Mononuclear cell (primary cell): Measurements from ENCODE around the gene EIF3K. TPM values are rescaled to one million over a fixed set of nuclear protein-coding genes. Genes with fewer than 3 reads are reported as not detected.

Source experiments
- H3K27me3 ChIP-seq: 2 replicates; pipeline ENCODE4 v1.6.0; 2011; ENCODE audit warnings: low read length, control low read depth; ENCODE audit not compliant: insufficient read depth
- H3K4me1 ChIP-seq: 2 replicates; pipeline ENCODE4 v1.5.1; 2011; ENCODE audit warnings: mild to moderate bottlenecking, low read length, control low read depth; ENCODE audit not compliant: insufficient read depth
- H3K4me3 ChIP-seq: 2 replicates; pipeline ENCODE4 v1.5.1; 2011; ENCODE audit warnings: mild to moderate bottlenecking, low read length, moderate library complexity
- H3K9me3 ChIP-seq: 2 replicates; pipeline ENCODE4 v1.5.1; 2011; ENCODE audit warnings: low read depth, mild to moderate bottlenecking, control low read depth, low read length
- total RNA-seq: library from RNA; depleted of rRNA; stranded (reverse); fragments of >200 nt; gene quantifications from one replicate; pipeline ENCODE4 v1.2.3, GENCODE V29; 2012

EIF3K gene
- total RNA-seq, 1 donor: 517 TPM

DNA sequence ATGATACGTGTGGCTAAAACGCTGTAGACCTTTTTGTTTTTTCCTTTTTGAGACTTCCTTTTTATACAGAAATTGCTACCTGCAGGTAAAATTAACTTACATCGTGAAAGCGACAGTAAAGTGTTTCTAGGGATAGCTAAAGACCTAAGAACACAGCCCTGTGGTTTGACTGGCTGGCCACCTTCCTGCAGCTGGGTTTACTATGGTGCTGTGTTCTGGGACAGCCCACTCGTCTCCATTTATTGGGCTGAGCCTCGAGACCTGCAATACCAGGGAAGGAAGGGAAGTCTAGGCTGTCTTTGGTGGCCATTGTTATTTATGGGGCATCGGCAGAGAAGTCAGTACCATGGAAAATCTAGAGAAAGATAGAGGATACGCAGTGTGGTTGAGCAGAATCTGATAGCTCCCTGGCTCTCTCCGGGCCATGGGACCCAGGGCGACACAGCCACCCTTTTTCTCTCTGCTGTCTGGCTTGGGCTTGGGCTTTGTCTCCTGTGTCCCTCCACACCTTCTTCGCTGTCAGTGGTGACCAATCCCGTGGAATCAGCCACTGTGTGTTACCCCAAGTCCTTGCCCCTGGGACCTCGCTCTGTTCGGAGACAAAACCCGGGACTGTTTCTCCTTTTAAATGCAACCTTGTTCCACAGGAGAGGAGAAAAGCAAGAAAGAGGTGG is 59.4 kb downstream of the EIF3K start:
- Histone ChIP-seq H3K9me3 (no peaks in the 10 kb centered on the region), H3K4me3 (no peak overlapping the region)

DNA sequence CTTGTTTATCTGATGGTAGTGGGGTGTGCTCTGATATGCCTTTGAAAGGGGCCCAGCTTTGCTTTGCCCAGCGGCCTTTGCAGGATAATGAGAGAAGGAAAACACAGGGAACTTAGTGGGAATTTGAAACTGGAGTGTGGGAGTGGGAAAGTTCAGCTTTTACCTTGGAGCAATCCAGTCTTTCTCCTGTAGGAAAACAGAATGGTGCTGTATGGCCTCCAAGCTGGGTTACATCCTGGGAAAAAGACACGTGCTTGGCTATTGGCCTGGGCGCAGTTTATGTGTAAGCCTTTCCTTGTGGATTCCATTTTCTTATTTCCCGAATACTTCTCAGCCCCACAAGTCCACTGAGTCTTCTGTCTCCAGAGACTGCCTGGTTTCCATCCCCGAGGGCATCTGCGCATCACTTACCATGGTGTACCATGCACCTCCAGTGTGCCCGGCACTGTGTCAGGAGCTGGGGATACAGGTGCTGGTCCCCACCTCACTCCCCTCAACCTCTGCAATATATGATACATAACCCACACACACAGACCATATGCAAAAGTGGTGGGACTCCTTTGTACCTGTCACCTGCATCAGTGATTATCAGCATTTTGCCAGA is 60.0 kb downstream of the EIF3K start:
- H3K4me3 ChIP-seq: no peak overlapping the region
- no peaks in the 10 kb centered on the region for H3K9me3 ChIP-seq
- H3K4me1 ChIP-seq: peaks cover 100% of the 10 kb centered on the region
- H3K27me3 ChIP-seq: no peaks in the 10 kb centered on the region

More for the DNA sequence above, 59.4 kb downstream of the EIF3K start:
- Histone ChIP-seq H3K4me1 (peaks cover 96% of the 10 kb centered on the region), H3K27me3 (no peaks in the 10 kb centered on the region)

GRCh38 chr19:38679839-38680238 is 60.9 kb downstream of the EIF3K start:
- Histone ChIP-seq H3K9me3 (no peaks in the 10 kb centered on the region), H3K27me3 (no peaks in the 10 kb centered on the region), H3K4me1 (peaks cover 100% of the 10 kb centered on the region), H3K4me3 (no peak overlapping the region)

- H3K4me1 ChIP-seq: peaks cover 100% of the 10 kb centered on the region
These were observed 63.3 kb downstream of the EIF3K start for GRCh38 chr19:38682195-38682867.

GRCh38 chr19:38682872-38683392 is 63.9 kb downstream of the EIF3K start:
- Histone ChIP-seq H3K4me3 (no peak overlapping the region), H3K27me3 (no peaks in the 10 kb centered on the region), H3K9me3 (no peaks in the 10 kb centered on the region), H3K4me1 (peaks cover 98% of the 10 kb centered on the region)

More at GRCh38 chr19:38682195-38682867, 63.3 kb downstream of the EIF3K start:
- Histone ChIP-seq H3K27me3 (no peaks in the 10 kb centered on the region), H3K9me3 (no peaks in the 10 kb centered on the region), H3K4me3 (no peak overlapping the region)

DNA sequence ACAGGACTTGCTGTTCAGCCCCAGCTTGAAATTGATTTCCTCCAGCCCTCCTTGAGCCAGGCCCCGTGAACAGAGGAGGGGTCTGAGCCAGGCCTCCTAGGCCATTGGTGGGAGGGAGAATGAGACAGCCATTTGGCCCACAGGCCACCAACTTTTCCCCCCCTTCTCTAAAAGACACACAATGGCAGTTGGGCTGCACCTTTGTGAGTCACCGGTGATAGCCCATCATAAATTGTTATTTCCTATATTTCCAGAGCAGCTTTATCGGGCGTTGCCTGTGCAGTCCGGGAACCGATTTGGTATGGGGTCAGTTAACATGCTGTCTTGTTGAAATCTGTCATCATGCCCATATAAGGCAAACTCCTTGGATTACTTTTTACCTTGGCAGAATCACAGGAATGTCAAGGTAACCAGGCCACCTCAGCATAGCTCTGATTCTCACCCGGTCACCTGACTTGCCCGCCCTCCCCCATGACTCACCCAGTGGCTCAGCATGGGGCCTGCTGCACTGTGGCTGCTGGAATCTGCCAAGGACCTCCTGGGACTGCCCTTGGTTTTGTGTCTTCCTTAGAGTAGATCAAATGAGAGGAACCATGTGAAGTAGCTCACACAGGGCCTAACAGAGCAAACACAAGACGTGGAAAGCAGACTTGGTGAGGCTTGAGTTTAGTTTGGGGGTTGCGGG is 64.5 kb downstream of the EIF3K start:
- Histone ChIP-seq H3K27me3 (no peaks in the 10 kb centered on the region), H3K4me1 (peaks cover 98% of the 10 kb centered on the region), H3K9me3 (no peaks in the 10 kb centered on the region), H3K4me3 (no peak overlapping the region)

- no peaks in the 10 kb centered on the region for H3K9me3 ChIP-seq
- no peaks in the 10 kb centered on the region for H3K27me3 ChIP-seq
- H3K4me1 ChIP-seq: peaks cover 98% of the 10 kb centered on the region
- H3K4me3 ChIP-seq: no peak overlapping the region
These were observed 65.3 kb downstream of the EIF3K start for GRCh38 chr19:38684078-38684861.

GRCh38 chr19:38684862-38685665 is 66.1 kb downstream of the EIF3K start:
- H3K4me1 ChIP-seq: peaks cover 94% of the 10 kb centered on the region
- H3K9me3 ChIP-seq: no peaks in the 10 kb centered on the region
- H3K27me3 ChIP-seq: no peaks in the 10 kb centered on the region
- no peak overlapping the region for H3K4me3 ChIP-seq

GRCh38 chr19:38685666-38686529 is 66.9 kb downstream of the EIF3K start:
- Histone ChIP-seq H3K9me3 (no peaks in the 10 kb centered on the region), H3K27me3 (no peaks in the 10 kb centered on the region), H3K4me3 (no peak overlapping the region), H3K4me1 (peaks cover 93% of the 10 kb centered on the region)

- H3K4me3 ChIP-seq: no peak overlapping the region
These were observed 67.5 kb downstream of the EIF3K start for GRCh38 chr19:38686530-38686888.

More at GRCh38 chr19:38686530-38686888, 67.5 kb downstream of the EIF3K start:
- H3K27me3 ChIP-seq: no peaks in the 10 kb centered on the region
- no peaks in the 10 kb centered on the region for H3K9me3 ChIP-seq
- peaks cover 93% of the 10 kb centered on the region for H3K4me1 ChIP-seq
